Astrocyte of the cerebellum (primary cell): Measurements from ENCODE around the gene RAD51B.

ENCODE experiments used
- DNase-seq: peaks from one replicate; pipeline ENCODE4 v3.0.0-alpha.2; 2011; ENCODE audit warnings: low read depth
- H3K4me3 ChIP-seq: 2 replicates; pipeline ENCODE4 v1.5.1; 2011; ENCODE audit warnings: mild to moderate bottlenecking, low read depth, low read length, moderate library complexity
- CTCF ChIP-seq: IDR thresholded peaks from 2 replicates; pipeline ENCODE4 v1.5.1; 2012; ENCODE audit warnings: low read length, low read depth, moderate library complexity, mild to moderate bottlenecking; ENCODE audit errors: missing control alignments
- in situ Hi-C: cut with HindIII; loops from 2 replicates; pipeline ENCODE4 v1.10.0; 2017; ENCODE audit warnings: low sequenced_read_pairs

RAD51B gene

DNA sequence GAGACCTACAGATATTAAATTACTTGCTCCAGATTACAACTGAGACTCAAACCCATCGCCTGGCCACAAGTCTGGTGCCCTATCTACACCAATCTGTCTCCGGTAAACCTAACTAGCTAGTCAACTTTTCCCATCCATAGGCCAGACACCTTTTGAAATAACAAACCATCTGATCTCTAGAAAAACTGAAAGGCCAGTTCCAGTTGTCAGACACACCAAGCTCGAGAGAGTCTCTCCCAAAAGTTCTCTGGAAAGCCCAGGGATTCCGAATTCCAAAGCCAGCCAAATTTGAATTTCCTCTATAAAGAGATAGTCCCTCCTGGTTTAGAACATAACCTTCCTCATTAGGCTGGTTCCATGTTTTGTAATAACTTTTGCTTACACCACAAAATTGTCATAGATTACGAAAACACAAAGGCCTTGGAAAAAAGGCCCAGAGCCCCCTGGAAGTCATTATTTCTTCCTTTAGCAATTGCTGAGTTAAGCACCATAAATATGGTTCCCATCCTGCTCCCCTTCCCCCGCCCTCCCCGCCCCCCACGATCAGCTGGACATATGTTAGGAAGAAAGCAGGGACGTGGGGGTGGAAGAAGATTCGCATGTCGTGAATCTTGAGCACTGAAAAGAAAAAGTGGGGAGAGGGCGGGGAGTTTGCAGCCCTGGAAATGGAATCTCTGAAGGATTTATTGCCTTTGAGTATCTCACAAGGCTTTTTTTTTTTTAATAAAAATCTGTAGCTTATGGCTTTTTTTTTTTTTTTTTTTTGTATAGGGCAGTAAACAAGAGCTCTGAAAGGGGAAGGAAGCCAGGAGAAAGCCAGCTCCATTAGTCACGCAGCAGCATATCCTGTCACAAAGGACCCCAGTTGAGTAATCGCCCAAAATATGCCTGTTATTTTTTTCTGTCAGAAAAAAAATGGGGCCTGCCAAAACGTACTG is 862.9 kb downstream of the RAD51B start:
- no peak overlapping the region for H3K4me3 ChIP-seq
- TF ChIP-seq CTCF: no peak
- peak; percentile 90 for DNase-seq
- in situ Hi-C loops: no loop called here

DNA sequence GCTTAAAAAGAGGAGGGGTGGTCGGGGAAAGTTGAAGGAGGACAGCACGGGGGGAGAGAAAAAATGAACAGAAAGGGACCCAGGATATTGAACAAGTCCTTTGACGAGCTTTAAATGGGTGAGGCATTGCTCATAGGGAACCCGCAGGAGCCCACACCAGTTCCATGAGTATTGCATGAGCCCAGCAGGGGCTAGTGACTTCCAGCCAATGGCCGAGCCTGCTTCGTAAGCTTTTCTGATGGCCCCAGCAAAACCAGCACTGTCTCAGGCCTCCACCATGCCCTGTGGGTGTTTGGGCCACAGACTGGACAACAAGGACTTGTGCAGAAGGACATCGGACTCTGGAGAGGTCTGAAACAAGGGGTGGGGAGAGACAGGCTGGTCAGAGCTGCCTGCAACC is 863.7 kb downstream of the RAD51B start:
- no peak for TF ChIP-seq CTCF
- in situ Hi-C loops: no loop called here
- H3K4me3 ChIP-seq: no peak overlapping the region
- no peak for DNase-seq

DNA sequence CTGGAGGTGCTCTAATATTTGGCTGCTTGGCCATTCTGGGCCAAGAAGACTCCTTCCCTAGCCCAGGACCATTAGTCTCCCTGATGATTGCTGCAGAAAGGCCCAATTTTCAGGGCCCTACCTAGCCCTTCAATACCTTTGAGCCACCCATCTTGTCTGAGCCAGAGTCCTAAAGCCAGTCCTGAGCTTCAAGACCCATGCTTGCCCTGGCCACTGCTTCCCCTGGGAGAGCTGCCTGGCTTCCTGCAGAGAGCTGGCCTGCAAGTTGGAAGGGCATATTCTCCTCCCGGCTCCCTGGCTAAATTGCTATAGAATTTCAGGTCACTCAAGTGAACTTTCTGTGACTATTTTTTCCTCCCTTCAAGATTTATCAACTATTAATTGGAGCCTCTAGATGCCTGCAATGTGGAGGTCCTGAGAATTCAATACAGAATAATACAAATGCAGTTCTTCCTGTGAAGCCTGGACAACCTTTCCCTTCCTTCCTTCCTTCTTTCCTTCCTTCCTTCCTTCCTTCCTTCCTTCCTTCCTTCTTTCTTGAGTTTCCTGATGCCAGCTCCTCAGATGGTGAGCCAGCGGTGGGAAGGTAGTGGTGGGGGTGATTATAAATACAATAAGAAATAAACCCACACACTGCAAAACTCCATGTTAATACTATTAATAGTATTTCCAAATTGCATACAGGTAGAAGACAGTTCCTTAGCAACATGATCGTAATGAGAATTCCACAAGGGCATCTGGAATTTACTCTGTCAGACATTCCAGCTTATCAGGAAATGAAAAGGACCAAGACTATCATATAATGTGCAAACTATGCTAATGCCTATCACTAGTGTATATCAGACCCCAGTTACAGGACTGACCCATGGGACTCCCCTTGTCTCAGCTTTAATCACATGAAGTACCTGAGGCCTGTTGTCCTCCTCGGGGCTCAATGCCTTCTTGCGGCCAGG is 865.2 kb downstream of the RAD51B start:
- TF ChIP-seq CTCF: no peak
- in situ Hi-C loops: no loop called here
- H3K4me3 ChIP-seq: no peak overlapping the region
- DNase-seq: no peak

DNA sequence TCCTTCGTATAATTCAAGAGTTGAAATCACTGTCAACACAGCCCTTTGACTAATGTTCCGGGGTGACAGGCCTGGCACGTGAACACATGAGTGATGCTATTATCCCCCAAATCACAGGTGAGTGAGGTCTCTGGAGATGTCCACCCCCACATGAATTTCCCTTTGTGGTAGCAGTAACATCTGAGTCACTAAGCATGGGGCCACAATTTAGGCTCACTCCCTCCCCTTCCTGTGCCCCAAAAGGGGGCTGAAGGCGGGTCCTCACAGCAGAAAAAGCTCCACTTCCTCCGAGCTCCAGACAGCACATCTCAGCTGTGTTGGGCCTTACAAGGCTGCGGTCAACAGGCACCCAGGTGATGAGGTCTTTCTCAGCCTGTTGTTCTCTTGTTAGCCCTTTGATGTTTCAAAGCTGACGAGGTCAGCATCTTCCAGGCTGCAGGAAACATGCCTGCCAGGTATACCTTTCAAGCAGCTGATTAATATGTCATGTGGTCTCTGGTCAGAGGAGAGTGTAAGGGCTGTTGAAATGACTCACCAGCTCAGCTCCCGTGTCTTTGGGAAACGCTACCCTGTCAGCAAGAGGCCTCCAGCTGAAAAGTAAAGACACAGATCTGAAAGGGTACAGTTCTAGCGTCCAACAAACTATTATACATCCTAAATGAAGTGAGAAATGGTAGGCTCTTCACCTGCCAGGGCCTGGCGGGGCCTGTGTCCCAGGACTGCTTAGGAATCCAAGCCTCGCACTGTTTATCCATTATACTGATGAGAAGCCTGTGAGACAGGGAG is 866.0 kb downstream of the RAD51B start:
- in situ Hi-C loops: no loop called here
- H3K4me3 ChIP-seq: no peak overlapping the region
- no peak for DNase-seq
- TF ChIP-seq CTCF: no peak

GRCh38 chr14:68686205-68686465 is 866.6 kb downstream of the RAD51B start:
- no peak overlapping the region for H3K4me3 ChIP-seq

More at GRCh38 chr14:68686205-68686465, 866.6 kb downstream of the RAD51B start:
- TF ChIP-seq CTCF: no peak
- in situ Hi-C loops: no loop called here
- no peak for DNase-seq
